Trophoblast cell (in vitro differentiated cells and primary cell): ENCODE data around the gene TUBGCP3.
A peak's percentile ranks its signal among the peaks of the same experiment; 100 is the strongest.

ENCODE experiments used
- DNase-seq, 2 donors: peaks; one replicate each; pipeline ENCODE4 v3.0.0-alpha.2; 2016
- H2AFZ ChIP-seq: 2 replicates; pipeline ENCODE4 v1.6.1; 2013; ENCODE audit warnings: low read length, moderate library complexity, mild to moderate bottlenecking; ENCODE audit not compliant: insufficient read depth, poor library complexity
- H2AK5ac ChIP-seq: 2 replicates; pipeline ENCODE4 v1.6.1; 2013; ENCODE audit warnings: mild to moderate bottlenecking, low read length
- H2BK120ac ChIP-seq: 2 replicates; pipeline ENCODE4 v1.6.1; 2013; ENCODE audit warnings: low read length, mild to moderate bottlenecking, moderate library complexity; ENCODE audit not compliant: insufficient read depth, poor library complexity
- H2BK12ac ChIP-seq: 2 replicates; pipeline ENCODE4 v1.6.1; 2013; ENCODE audit warnings: mild to moderate bottlenecking, low read length, moderate library complexity
- H2BK5ac ChIP-seq: 2 replicates; pipeline ENCODE4 v1.6.1; 2013; ENCODE audit warnings: low read length, low read depth, moderate library complexity, mild to moderate bottlenecking; ENCODE audit not compliant: poor library complexity
- H3K14ac ChIP-seq: 2 replicates; pipeline ENCODE4 v1.6.1; 2013; ENCODE audit warnings: mild to moderate bottlenecking, low read length
- H3K18ac ChIP-seq: 2 replicates; pipeline ENCODE4 v1.6.1; 2013; ENCODE audit warnings: mild to moderate bottlenecking, low read length
- H3K23ac ChIP-seq: 2 replicates; pipeline ENCODE4 v1.6.1; 2013; ENCODE audit warnings: low read length
- H3K27ac ChIP-seq: 2 replicates; pipeline ENCODE4 v1.5.1; 2013; ENCODE audit warnings: low read depth, mild to moderate bottlenecking, inconsistent platforms, low read length, moderate library complexity
- H3K27me3 ChIP-seq: 2 replicates; pipeline ENCODE4 v1.6.1; 2013; ENCODE audit warnings: inconsistent platforms, mild to moderate bottlenecking, low read length, moderate library complexity; ENCODE audit not compliant: insufficient read depth
- H3K36me3 ChIP-seq, 2 experiments: 1 replicate in 1 of 2; 2 replicates in 1 of 2; pipeline ENCODE4 v1.6.1; 2013; ENCODE audit warnings: low read length in 2 of 2, mild to moderate bottlenecking in 2 of 2, moderate library complexity in 1 of 2; ENCODE audit not compliant: insufficient read depth in 2 of 2, control insufficient read depth in 1 of 2
- H3K4ac ChIP-seq: 2 replicates; pipeline ENCODE4 v1.6.1; 2013; ENCODE audit warnings: low read depth, mild to moderate bottlenecking, low read length, moderate library complexity
- H3K4me1 ChIP-seq, 2 experiments: 1 replicate in 1 of 2; 2 replicates in 1 of 2; pipeline ENCODE4 v1.6.1; 2013; ENCODE audit warnings: low read length in 2 of 2, mild to moderate bottlenecking in 2 of 2, moderate library complexity in 1 of 2; ENCODE audit not compliant: insufficient read depth in 2 of 2, control insufficient read depth in 1 of 2
- H3K4me2 ChIP-seq: 2 replicates; pipeline ENCODE4 v1.6.1; 2013; ENCODE audit warnings: inconsistent platforms, mild to moderate bottlenecking, low read length, moderate library complexity
- H3K4me3 ChIP-seq: 2 replicates; pipeline ENCODE4 v1.5.1; 2013; ENCODE audit warnings: mild to moderate bottlenecking, low read depth, low read length, inconsistent platforms
- H3K79me1 ChIP-seq: one replicate; pipeline ENCODE4 v1.6.1; 2013; ENCODE audit warnings: low read length
- H3K79me2 ChIP-seq: 2 replicates; pipeline ENCODE4 v1.6.1; 2013; ENCODE audit warnings: low read length, mild to moderate bottlenecking; ENCODE audit not compliant: control insufficient read depth, insufficient read depth, poor library complexity
- H3K9ac ChIP-seq: 2 replicates; pipeline ENCODE4 v1.6.1; 2013; ENCODE audit warnings: mild to moderate bottlenecking, low read length
- H3K9me3 ChIP-seq: 2 replicates; pipeline ENCODE4 v1.6.1; 2013; ENCODE audit warnings: low read depth, mild to moderate bottlenecking, control low read depth, inconsistent platforms, low read length; ENCODE audit not compliant: insufficient read depth
- H4K12ac ChIP-seq: 2 replicates; pipeline ENCODE4 v1.6.1; 2013; ENCODE audit warnings: low read depth, mild to moderate bottlenecking, low read length, moderate library complexity
- H4K8ac ChIP-seq: 2 replicates; pipeline ENCODE4 v1.6.1; 2013; ENCODE audit warnings: low read depth, mild to moderate bottlenecking, low read length, moderate library complexity
- H4K91ac ChIP-seq: one replicate; pipeline ENCODE4 v1.6.1; 2013; ENCODE audit warnings: low read depth, mild to moderate bottlenecking, low read length, moderate library complexity
- whole genome bisulfite sequencing: extraction: QIAGEN DNeasy Blood & Tissue Kit; methylation state at CpG from one replicate; pipeline ENCODE4 v1.1.7; 2013; ENCODE audit warnings: missing lambda C conversion rate; ENCODE audit not compliant: insufficient read length, insufficient coverage; ENCODE audit errors: extremely low coverage; 5-methylcytosine and 5-hydroxymethylcytosine counted together

Gene TUBGCP3

DNA sequence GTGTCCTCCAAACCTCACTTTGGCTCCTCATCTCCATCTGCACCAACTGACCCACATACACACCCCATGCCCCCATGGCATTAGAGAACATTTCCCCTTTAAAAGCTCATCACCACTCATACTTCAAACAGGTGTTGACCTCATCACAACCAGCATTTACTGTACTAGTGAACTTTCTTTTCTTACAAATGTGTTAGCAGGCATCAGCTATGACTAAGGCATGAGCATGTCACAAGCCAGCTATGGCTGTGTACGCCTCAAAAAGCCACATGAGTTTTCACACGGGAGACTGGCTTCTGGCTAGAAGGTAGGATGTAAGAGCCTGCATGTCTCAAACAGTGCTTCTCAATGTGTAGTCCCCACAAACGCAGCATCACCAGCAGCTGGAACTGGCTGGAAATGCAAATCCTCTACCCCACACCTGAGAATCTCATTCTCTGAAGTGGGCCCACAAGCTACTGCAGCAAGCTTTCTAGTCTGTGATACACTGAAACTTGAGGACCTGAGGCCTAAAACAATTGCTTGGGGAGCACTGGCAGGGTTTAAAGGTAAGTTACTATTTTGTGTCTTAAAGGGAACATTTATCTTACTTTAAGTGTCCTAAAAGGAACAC, 66.8 kb downstream of the TUBGCP3 start:
- H4K8ac ChIP-seq = no peak overlapping the region
- H3K4me2 ChIP-seq = no peak overlapping the region
- no peaks in the 10 kb centered on the region for H3K79me2 ChIP-seq
- no peak overlapping the region for H3K4me3 ChIP-seq
- no peak overlapping the region for H2BK120ac ChIP-seq
- H4K91ac ChIP-seq = no peak overlapping the region
- H3K27me3 ChIP-seq = no peaks in the 10 kb centered on the region
- no peak overlapping the region for H4K12ac ChIP-seq
- H3K18ac ChIP-seq = no peak overlapping the region
- peaks cover 12 to 20% of the 10 kb centered on the region in 2 experiments for H3K36me3 ChIP-seq
- H2BK5ac ChIP-seq = no peak overlapping the region
- H3K79me1 ChIP-seq = no peaks in the 10 kb centered on the region
- no peak overlapping the region for H3K23ac ChIP-seq
- H3K14ac ChIP-seq = no peak overlapping the region
- H2AFZ ChIP-seq = no peak overlapping the region
- no peak overlapping the region for H3K27ac ChIP-seq
- H3K4ac ChIP-seq = no peak overlapping the region
- H3K9ac ChIP-seq = no peak overlapping the region
- H2AK5ac ChIP-seq = no peak overlapping the region
- H3K9me3 ChIP-seq = peaks cover 2% of the 10 kb centered on the region
- no peak for DNase-seq
- H3K4me1 ChIP-seq = no peaks in the 10 kb centered on the region
- WGBS = no CpG with 5 or more reads among the region's 3 CpGs
- H2BK12ac ChIP-seq = no peak overlapping the region

DNA sequence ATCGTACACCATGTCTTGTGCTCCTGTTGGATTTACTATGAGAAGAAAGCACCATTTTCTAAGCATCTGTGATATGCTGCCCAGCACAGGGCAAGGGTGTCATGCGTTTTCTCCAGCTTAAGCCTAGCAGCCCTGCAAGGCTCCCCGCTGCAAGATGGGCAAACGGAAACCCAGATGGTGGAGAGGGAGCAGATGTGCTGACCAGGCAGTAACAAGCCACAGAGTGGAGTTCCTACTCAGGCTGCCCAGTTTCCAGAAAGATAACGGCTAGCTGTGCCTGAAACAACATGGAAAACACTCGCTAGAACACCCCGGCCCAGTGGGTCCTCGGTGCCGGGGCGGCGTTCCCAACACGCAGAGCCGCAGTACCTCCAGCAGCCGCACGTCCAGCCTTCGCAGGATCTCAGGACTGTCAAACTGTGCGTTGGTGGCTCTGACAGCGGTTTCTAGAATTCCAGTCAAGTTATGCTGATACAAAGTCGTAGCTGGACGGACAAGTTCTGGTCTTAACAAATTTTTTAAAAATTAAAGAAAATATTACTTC, 68.4 kb downstream of the TUBGCP3 start:
- Histone ChIP-seq H3K18ac (no peak overlapping the region), H2AFZ (no peak overlapping the region), H3K9ac (peak overlapping the region; percentile 22), H2BK120ac (no peak overlapping the region), H3K23ac (no peak overlapping the region), H2BK12ac (no peak overlapping the region), H4K91ac (no peak overlapping the region), H3K4me1 (no peaks in the 10 kb centered on the region), H3K79me2 (no peaks in the 10 kb centered on the region), H4K8ac (no peak overlapping the region), H3K27me3 (no peaks in the 10 kb centered on the region), H3K9me3 (no peaks in the 10 kb centered on the region), H3K4me3 (no peak overlapping the region), H3K4me2 (no peak overlapping the region), H3K27ac (no peak overlapping the region), H3K36me3 (peaks cover 18 to 25% of the 10 kb centered on the region in 2 experiments), H2BK5ac (no peak overlapping the region), H3K14ac (no peak overlapping the region), H3K4ac (no peak overlapping the region), H3K79me1 (no peaks in the 10 kb centered on the region), H4K12ac (no peak overlapping the region), H2AK5ac (no peak overlapping the region)
- WGBS = no CpG with 5 or more reads among the region's 20 CpGs
- no peak for DNase-seq

DNA sequence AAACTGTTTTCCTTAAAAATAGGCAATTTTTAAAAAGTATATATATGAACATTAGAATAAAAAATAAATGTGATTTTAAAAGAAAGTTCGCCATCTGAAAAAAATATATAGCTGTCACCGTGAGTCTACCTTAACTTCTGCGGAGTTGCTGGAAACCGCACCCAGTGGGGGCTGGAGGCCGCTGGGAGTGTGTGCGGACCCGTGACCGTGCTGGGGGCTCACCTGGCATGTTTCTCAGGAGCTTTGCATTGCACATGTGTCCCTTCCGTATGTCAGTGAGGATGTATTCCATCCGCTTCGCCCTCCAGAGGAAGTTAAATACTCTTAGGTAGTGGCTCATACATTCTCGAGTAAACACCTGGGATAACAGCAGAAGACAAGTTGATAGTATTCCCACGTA, 71.7 kb downstream of the TUBGCP3 start:
- no CpG with 5 or more reads among the region's 13 CpGs for WGBS
- no peak overlapping the region for H3K9ac ChIP-seq
- H3K79me2 ChIP-seq = no peaks in the 10 kb centered on the region
- H3K4me1 ChIP-seq = no peaks in the 10 kb centered on the region
- peaks cover 15 to 18% of the 10 kb centered on the region in 2 experiments for H3K36me3 ChIP-seq
- H3K27ac ChIP-seq = no peak overlapping the region
- no peak overlapping the region for H4K91ac ChIP-seq
- H2AFZ ChIP-seq = no peak overlapping the region
- H3K14ac ChIP-seq = no peak overlapping the region
- H2BK120ac ChIP-seq = no peak overlapping the region
- no peaks in the 10 kb centered on the region for H3K27me3 ChIP-seq
- H3K9me3 ChIP-seq = no peaks in the 10 kb centered on the region
- no peaks in the 10 kb centered on the region for H3K79me1 ChIP-seq
- H2BK12ac ChIP-seq = no peak overlapping the region
- no peak overlapping the region for H3K4me2 ChIP-seq
- no peak overlapping the region for H3K23ac ChIP-seq
- no peak overlapping the region for H2AK5ac ChIP-seq
- H4K8ac ChIP-seq = no peak overlapping the region
- H4K12ac ChIP-seq = no peak overlapping the region
- no peak overlapping the region for H3K4me3 ChIP-seq
- DNase-seq = no peak
- H2BK5ac ChIP-seq = no peak overlapping the region
- no peak overlapping the region for H3K18ac ChIP-seq
- no peak overlapping the region for H3K4ac ChIP-seq

DNA sequence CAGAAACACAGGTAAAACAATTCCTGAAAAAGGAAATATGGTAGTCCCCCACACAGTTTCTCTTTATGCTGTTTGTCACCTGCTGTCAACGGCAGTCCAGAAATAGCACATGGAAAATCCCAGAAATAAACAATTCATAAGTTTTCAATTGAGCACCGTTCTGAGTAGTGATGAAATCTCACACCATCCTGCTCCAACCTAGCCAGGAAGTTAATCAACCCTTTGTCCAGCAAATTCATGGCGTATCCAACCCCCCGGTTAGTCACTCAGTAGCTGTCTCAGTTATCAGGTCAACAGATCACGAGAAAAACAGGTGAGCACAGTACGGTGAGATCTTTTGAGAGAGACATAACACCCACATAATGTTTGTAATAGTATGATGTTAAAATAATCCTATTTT, 74.2 kb downstream of the TUBGCP3 start:
- WGBS = no CpG with 5 or more reads among the region's 6 CpGs

More for the DNA sequence above, 74.2 kb downstream of the TUBGCP3 start:
- Histone ChIP-seq H3K4ac (no peak overlapping the region), H3K36me3 (peaks cover 9 to 11% of the 10 kb centered on the region in 2 experiments), H4K91ac (no peak overlapping the region), H3K27ac (no peak overlapping the region), H3K14ac (no peak overlapping the region), H3K27me3 (no peaks in the 10 kb centered on the region), H4K12ac (no peak overlapping the region), H3K9ac (no peak overlapping the region), H3K4me2 (no peak overlapping the region), H4K8ac (no peak overlapping the region), H2BK12ac (no peak overlapping the region), H2AK5ac (no peak overlapping the region), H3K23ac (no peak overlapping the region), H3K79me1 (no peaks in the 10 kb centered on the region), H3K9me3 (no peaks in the 10 kb centered on the region), H3K18ac (no peak overlapping the region), H2BK5ac (no peak overlapping the region), H3K4me3 (no peak overlapping the region), H3K79me2 (no peaks in the 10 kb centered on the region), H2AFZ (no peak overlapping the region), H3K4me1 (peaks cover 0 to 5% of the 10 kb centered on the region in 2 experiments), H2BK120ac (no peak overlapping the region)
- DNase-seq = no peak
